HL-60/S4 (cell line): ENCODE results near the gene A1BG.

ENCODE experiments used
- in situ Hi-C: fragments of 300-500 bp; cut with MboI; formaldehyde crosslinking; loops from 2 replicates; pipeline ENCODE4 v1.14.3; 2022; ENCODE audit warnings: low sequenced_read_pairs

The A1BG gene

GRCh38 chr19:58352760-58353671 lies at the start of gene A1BG:
TSS of gene A1BG (minus strand) at chr19:58353492. CDS start at chr19:58353437, 55 bp downstream.
- in situ Hi-C loops, result no loop called here

GRCh38 chr19:58401840-58402421 lies 48.6 kb upstream of the A1BG start:
- in situ Hi-C loops, result no loop called here

GRCh38 chr19:58400916-58401839 lies 47.9 kb upstream of the A1BG start:
- in situ Hi-C loops, result no loop called here

- in situ Hi-C loops, result no loop called here
Observed at GRCh38 chr19:58400316-58400915, 47.1 kb upstream of the A1BG start.

GRCh38 chr19:58399903-58400302 lies 46.6 kb upstream of the A1BG start:
- in situ Hi-C loops, result no loop called here

- in situ Hi-C loops, result no loop called here
Observed at GRCh38 chr19:58398545-58398944, 45.3 kb upstream of the A1BG start.

- in situ Hi-C loops, result no loop called here
Observed at GRCh38 chr19:58398087-58398486, 44.8 kb upstream of the A1BG start.

- in situ Hi-C loops, result no loop called here
Observed at GRCh38 chr19:58397533-58398037, 44.3 kb upstream of the A1BG start.

GRCh38 chr19:58396691-58397532 lies 43.6 kb upstream of the A1BG start:
- in situ Hi-C loops, result no loop called here

- in situ Hi-C loops, result no loop called here
Observed at GRCh38 chr19:58395979-58396627, 42.8 kb upstream of the A1BG start.

GRCh38 chr19:58395220-58395978 lies 42.1 kb upstream of the A1BG start, which contains the start of gene RNF225:
TSS of gene RNF225 (plus strand) at chr19:58395656. CDS start at chr19:58396090, 434 bp downstream.
- in situ Hi-C loops, result no loop called here

GRCh38 chr19:58394821-58395219 lies 41.5 kb upstream of the A1BG start:
- in situ Hi-C loops, result no loop called here

GRCh38 chr19:58393725-58394033 lies 40.4 kb upstream of the A1BG start:
- in situ Hi-C loops, result no loop called here

GRCh38 chr19:58392945-58393724 lies 39.8 kb upstream of the A1BG start:
- in situ Hi-C loops, result no loop called here

GRCh38 chr19:58388175-58388526 lies 34.9 kb upstream of the A1BG start:
- in situ Hi-C loops, result no loop called here

- in situ Hi-C loops, result no loop called here
Observed at GRCh38 chr19:58387338-58388174, 34.3 kb upstream of the A1BG start.
